GM12875 (cell line): Measurements from ENCODE around the gene MICALL1.
A peak's percentile ranks its signal among the peaks of the same experiment; 100 is the strongest.

Experiments used
- H3K4me3 ChIP-seq: one replicate; pipeline ENCODE4 v1.5.1; 2011; ENCODE audit warnings: low read depth, low read length, control low read depth
- TF ChIP-seq, protein P1 (sequence below): IDR thresholded peaks from 2 replicates; pipeline ENCODE4 v1.5.1; 2011; ENCODE audit warnings: low read depth, mild to moderate bottlenecking, control low read depth, inconsistent platforms, low read length, moderate library complexity, borderline replicate concordance; ENCODE audit not compliant: insufficient read depth

Gene MICALL1

GRCh38 chr22:37907036-37907954 lies 1.2 kb downstream of the MICALL1 start:
- peak overlapping the region; percentile 61 for H3K4me3 ChIP-seq
- TF ChIP-seq, protein P1, sequence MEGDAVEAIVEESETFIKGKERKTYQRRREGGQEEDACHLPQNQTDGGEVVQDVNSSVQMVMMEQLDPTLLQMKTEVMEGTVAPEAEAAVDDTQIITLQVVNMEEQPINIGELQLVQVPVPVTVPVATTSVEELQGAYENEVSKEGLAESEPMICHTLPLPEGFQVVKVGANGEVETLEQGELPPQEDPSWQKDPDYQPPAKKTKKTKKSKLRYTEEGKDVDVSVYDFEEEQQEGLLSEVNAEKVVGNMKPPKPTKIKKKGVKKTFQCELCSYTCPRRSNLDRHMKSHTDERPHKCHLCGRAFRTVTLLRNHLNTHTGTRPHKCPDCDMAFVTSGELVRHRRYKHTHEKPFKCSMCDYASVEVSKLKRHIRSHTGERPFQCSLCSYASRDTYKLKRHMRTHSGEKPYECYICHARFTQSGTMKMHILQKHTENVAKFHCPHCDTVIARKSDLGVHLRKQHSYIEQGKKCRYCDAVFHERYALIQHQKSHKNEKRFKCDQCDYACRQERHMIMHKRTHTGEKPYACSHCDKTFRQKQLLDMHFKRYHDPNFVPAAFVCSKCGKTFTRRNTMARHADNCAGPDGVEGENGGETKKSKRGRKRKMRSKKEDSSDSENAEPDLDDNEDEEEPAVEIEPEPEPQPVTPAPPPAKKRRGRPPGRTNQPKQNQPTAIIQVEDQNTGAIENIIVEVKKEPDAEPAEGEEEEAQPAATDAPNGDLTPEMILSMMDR = no peak

DNA sequence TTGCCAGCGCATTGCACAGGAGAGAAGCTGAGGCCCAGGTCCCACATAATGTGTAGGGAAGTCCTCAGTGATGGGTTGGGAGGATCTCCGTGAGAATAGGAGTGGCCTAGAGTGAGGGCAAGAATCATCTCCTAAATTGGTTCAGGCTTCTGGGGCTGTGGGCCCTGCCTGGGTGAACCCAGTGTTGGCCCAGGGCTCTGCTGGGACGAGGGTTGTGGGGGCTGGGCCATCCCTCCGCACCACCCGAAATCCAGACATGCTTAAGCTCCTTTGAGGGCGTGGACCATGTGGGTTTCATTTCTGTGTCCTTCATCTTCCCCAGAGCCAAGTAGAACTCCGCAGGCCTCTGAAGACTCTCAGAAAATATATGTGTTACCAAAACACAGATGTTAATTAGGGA lies 3.7 kb downstream of the MICALL1 start:
- H3K4me3 ChIP-seq = no peak overlapping the region
- TF ChIP-seq, protein P1 = no peak

- TF ChIP-seq, protein P1 = no peak
- H3K4me3 ChIP-seq = no peak overlapping the region
Measured at GRCh38 chr22:37910890-37911672, 5.0 kb downstream of the MICALL1 start.

GRCh38 chr22:37911697-37912096 lies 5.6 kb downstream of the MICALL1 start:
- TF ChIP-seq, protein P1 = no peak
- no peak overlapping the region for H3K4me3 ChIP-seq

DNA sequence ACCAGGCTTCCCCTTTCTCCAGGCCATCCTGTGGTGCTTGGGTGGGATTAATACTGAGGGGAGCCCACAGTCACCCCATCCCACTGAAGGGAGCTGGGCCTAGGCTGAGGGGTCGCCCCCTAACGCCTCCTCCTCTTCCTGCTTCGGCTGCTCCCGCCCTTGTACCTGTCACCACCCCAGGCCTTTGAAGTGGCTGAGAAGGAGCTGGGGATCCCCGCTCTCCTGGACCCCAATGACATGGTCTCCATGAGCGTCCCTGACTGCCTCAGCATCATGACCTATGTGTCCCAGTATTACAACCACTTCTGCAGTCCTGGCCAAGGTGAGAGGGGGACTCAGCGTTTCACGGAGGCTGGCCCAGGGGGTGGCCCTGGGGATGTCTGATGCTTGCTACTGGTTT lies 6.1 kb downstream of the MICALL1 start:
- TF ChIP-seq, protein P1 = no peak
- H3K4me3 ChIP-seq = no peak overlapping the region

DNA sequence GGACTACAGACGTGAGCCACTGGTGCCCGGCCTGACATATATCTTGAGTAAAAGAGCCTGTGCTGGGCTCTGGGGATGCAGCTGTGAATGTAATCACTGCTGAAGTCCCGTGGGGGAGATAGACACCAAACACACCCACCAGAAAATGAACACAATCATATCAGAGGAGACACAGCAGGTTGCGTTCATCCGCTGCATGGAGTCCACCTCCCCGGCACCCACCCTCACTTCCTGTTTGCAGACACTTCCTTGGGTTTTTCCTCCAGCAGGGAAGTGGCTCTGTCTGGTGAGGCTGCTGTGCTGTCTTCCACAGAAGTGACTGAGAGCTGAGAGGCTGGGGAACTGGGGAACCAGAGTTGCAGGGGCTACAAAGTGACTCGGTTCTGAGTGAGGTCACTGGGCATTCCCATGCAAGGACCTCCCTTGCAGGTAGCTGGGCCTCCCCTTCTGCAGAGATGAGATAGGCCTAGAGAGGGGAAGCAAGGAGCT lies 7.2 kb downstream of the MICALL1 start:
- no peak overlapping the region for H3K4me3 ChIP-seq
- TF ChIP-seq, protein P1 = no peak
